Neural progenitor cell (in vitro differentiated cells): ENCODE results near the gene PTPRK. TPM values are rescaled to one million over a fixed set of nuclear protein-coding genes. Genes with fewer than 3 reads are reported as not detected.

Experiments used
- DNase-seq: peaks from one replicate; pipeline ENCODE4 v3.0.0-alpha.2; 2016; ENCODE audit warnings: low spot score
- H2AFZ ChIP-seq: fragments of 200-600 bp; sonication (generic); replicated peaks from 2 replicates; pipeline ENCODE4 v1.6.1; 2016; ENCODE audit warnings: antibody characterized with exemption
- H3F3A ChIP-seq: fragments of 200-600 bp; sonication (generic); 2 replicates; pipeline ENCODE4 v1.6.1; 2016; ENCODE audit warnings: antibody characterized with exemption, low read depth
- H3K27ac ChIP-seq: fragments of 200-600 bp; sonication (generic); 2 replicates; pipeline ENCODE4 v1.5.1; 2016; ENCODE audit warnings: mild to moderate bottlenecking
- H3K27me3 ChIP-seq: fragments of 200-600 bp; sonication (generic); 2 replicates; pipeline ENCODE4 v1.6.1; 2016; ENCODE audit warnings: mild to moderate bottlenecking, moderate library complexity
- H3K36me3 ChIP-seq: fragments of 200-600 bp; sonication (generic); 2 replicates; pipeline ENCODE4 v1.5.1; 2016
- H3K4me1 ChIP-seq: fragments of 200-600 bp; sonication (generic); 2 replicates; pipeline ENCODE4 v1.6.1; 2016; ENCODE audit warnings: mixed run types
- H3K4me2 ChIP-seq: fragments of 200-600 bp; sonication (generic); 2 replicates; pipeline ENCODE4 v1.6.1; 2016
- H3K4me3 ChIP-seq: fragments of 200-600 bp; sonication (generic); 2 replicates; pipeline ENCODE4 v1.5.1; 2016
- H3K79me2 ChIP-seq: fragments of 200-600 bp; sonication (generic); 2 replicates; pipeline ENCODE4 v1.6.1; 2016; ENCODE audit warnings: low read depth
- H3K9ac ChIP-seq: fragments of 200-600 bp; sonication (generic); 2 replicates; pipeline ENCODE4 v1.6.1; 2016
- H3K9me3 ChIP-seq: fragments of 200-600 bp; sonication (generic); 2 replicates; pipeline ENCODE4 v1.5.1; 2016; ENCODE audit warnings: low read depth
- H4K20me1 ChIP-seq: fragments of 200-600 bp; sonication (generic); 2 replicates; pipeline ENCODE4 v1.6.1; 2016; ENCODE audit warnings: low read depth
- H3K27ac Mint-ChIP-seq: 3 replicates; pipeline ENCODE4 v1.8.0; 2021; ENCODE audit warnings: mixed read lengths
- H3K27me3 Mint-ChIP-seq: 2 replicates; pipeline ENCODE4 v1.8.0; 2022; ENCODE audit warnings: low read depth, mild to moderate bottlenecking, inconsistent platforms, moderate library complexity, mixed read lengths; ENCODE audit not compliant: insufficient read depth
- H3K36me3 Mint-ChIP-seq: 3 replicates; pipeline ENCODE4 v1.8.0; 2021; ENCODE audit warnings: mixed read lengths
- H3K4me1 Mint-ChIP-seq: 3 replicates; pipeline ENCODE4 v1.8.0; 2021; ENCODE audit warnings: mixed read lengths
- H3K4me3 Mint-ChIP-seq: 3 replicates; pipeline ENCODE4 v1.8.0; 2021; ENCODE audit warnings: mild to moderate bottlenecking, moderate library complexity, mixed read lengths
- H3K9me3 Mint-ChIP-seq: 3 replicates; pipeline ENCODE4 v1.8.0; 2020; ENCODE audit warnings: mixed read lengths
- CTCF ChIP-seq: fragments of 200-600 bp; sonication (generic); IDR thresholded peaks from 2 replicates; pipeline ENCODE4 v1.5.1; 2017; ENCODE audit warnings: antibody characterized with exemption, mild to moderate bottlenecking
- EZH2 ChIP-seq: fragments of 200-600 bp; sonication (generic); IDR thresholded peaks from 2 replicates; pipeline ENCODE4 v1.6.1; 2017; ENCODE audit warnings: antibody characterized with exemption, mild to moderate bottlenecking, moderate library complexity
- EZH2phosphoT487 ChIP-seq: fragments of 200-600 bp; sonication (generic); IDR thresholded peaks from 2 replicates; pipeline ENCODE4 v1.6.1; 2017; ENCODE audit warnings: antibody characterized with exemption
- total RNA-seq: library from RNA; depleted of rRNA; stranded (reverse); fragments of >200 nt; gene quantifications from 2 replicates; pipeline ENCODE4 v1.2.3, GENCODE V29; 2015; ENCODE audit warnings: low replicate concordance

Gene PTPRK
- total RNA-seq, 1 donor from 2014 or later, result 35.0 TPM

GRCh38 chr6:128346569-128346968, 173.8 kb downstream of the PTPRK start:
- H3K27me3 Mint-ChIP-seq, result peaks cover 2% of the 10 kb centered on the region
- no peak overlapping the region for H3K4me2 ChIP-seq
- no peaks in the 10 kb centered on the region for H3K9me3 Mint-ChIP-seq
- H3K4me1 ChIP-seq, result no peaks in the 10 kb centered on the region
- H3K4me3 ChIP-seq, result no peak overlapping the region
- H3K36me3 Mint-ChIP-seq, result no peaks in the 10 kb centered on the region
- peaks cover 7% of the 10 kb centered on the region for H3K4me1 Mint-ChIP-seq
- DNase-seq, result no peak
- no peaks in the 10 kb centered on the region for H4K20me1 ChIP-seq
- H3K27ac Mint-ChIP-seq, result no peak overlapping the region
- no peaks in the 10 kb centered on the region for H3K27me3 ChIP-seq
- TF ChIP-seq EZH2, result no peak
- no peak for TF ChIP-seq CTCF
- TF ChIP-seq EZH2phosphoT487, result no peak
- H3K9ac ChIP-seq, result no peak overlapping the region
- H3K4me3 Mint-ChIP-seq, result no peak overlapping the region
- no peaks in the 10 kb centered on the region for H3K9me3 ChIP-seq
- no peaks in the 10 kb centered on the region for H3K79me2 ChIP-seq
- no peak overlapping the region for H2AFZ ChIP-seq
- no peaks in the 10 kb centered on the region for H3F3A ChIP-seq
- no peak overlapping the region for H3K27ac ChIP-seq
- no peaks in the 10 kb centered on the region for H3K36me3 ChIP-seq

- Histone ChIP-seq H3K27ac (no peak overlapping the region), H3K4me3 (no peak overlapping the region), H3F3A (no peaks in the 10 kb centered on the region), H2AFZ (no peak overlapping the region), H3K4me1 (peaks cover under 1% of the 10 kb centered on the region), H3K36me3 (no peaks in the 10 kb centered on the region), H3K79me2 (no peaks in the 10 kb centered on the region), H3K9me3 (no peaks in the 10 kb centered on the region), H3K9ac (no peak overlapping the region), H3K4me2 (no peak overlapping the region), H3K27me3 (no peaks in the 10 kb centered on the region), H4K20me1 (peaks cover 1% of the 10 kb centered on the region)
- Mint-ChIP-seq H3K27me3 (peaks cover 2% of the 10 kb centered on the region), H3K36me3 (no peaks in the 10 kb centered on the region), H3K4me3 (no peak overlapping the region), H3K4me1 (peaks cover 7% of the 10 kb centered on the region), H3K27ac (no peak overlapping the region), H3K9me3 (no peaks in the 10 kb centered on the region)
- TF ChIP-seq CTCF (no peak), EZH2 (no peak)
- DNase-seq, result no peak
These were observed 175.1 kb downstream of the PTPRK start for GRCh38 chr6:128345278-128345677.

- Mint-ChIP-seq H3K9me3 (no peaks in the 10 kb centered on the region), H3K4me1 (peaks cover 7% of the 10 kb centered on the region)
These were observed 176.7 kb downstream of the PTPRK start for GRCh38 chr6:128343706-128344105.

More at GRCh38 chr6:128343706-128344105, 176.7 kb downstream of the PTPRK start:
- H3K36me3 Mint-ChIP-seq, result no peaks in the 10 kb centered on the region
- Histone ChIP-seq H2AFZ (no peak overlapping the region), H3F3A (no peaks in the 10 kb centered on the region), H3K27ac (no peak overlapping the region), H4K20me1 (peaks cover 4% of the 10 kb centered on the region), H3K9me3 (no peaks in the 10 kb centered on the region), H3K4me3 (no peak overlapping the region), H3K4me2 (no peak overlapping the region), H3K79me2 (no peaks in the 10 kb centered on the region), H3K4me1 (peaks cover 4% of the 10 kb centered on the region), H3K9ac (no peak overlapping the region), H3K36me3 (no peaks in the 10 kb centered on the region), H3K27me3 (no peaks in the 10 kb centered on the region)
- TF ChIP-seq CTCF, result no peak
- no peak for TF ChIP-seq EZH2
- no peak for TF ChIP-seq EZH2phosphoT487
- H3K27me3 Mint-ChIP-seq, result peaks cover 2% of the 10 kb centered on the region
- no peak overlapping the region for H3K27ac Mint-ChIP-seq
- DNase-seq, result no peak
- no peak overlapping the region for H3K4me3 Mint-ChIP-seq
